Body of pancreas (tissue), 4 donors: Measurements from ENCODE around the gene FABP1.

Experiments
- POLR2A ChIP-seq, 3 donors: fragments of 450-650 bp; IDR thresholded peaks; one replicate each; pipeline ENCODE4 v1.6.1; 2016; ENCODE audit warnings: antibody characterized with exemption in 3 of 3, mild to moderate bottlenecking in 2 of 3
- TF ChIP-seq, protein P1 (sequence below), 7 experiments: fragments of 450-650 bp in 4 of 7; fragments of 200-600 bp in 3 of 7; sonication (generic) in 3 of 7; IDR thresholded peaks; one replicate each; pipeline ENCODE4 v1.5.1; 2016 to 2019; ENCODE audit warnings: antibody characterized with exemption in 7 of 7

DNA sequence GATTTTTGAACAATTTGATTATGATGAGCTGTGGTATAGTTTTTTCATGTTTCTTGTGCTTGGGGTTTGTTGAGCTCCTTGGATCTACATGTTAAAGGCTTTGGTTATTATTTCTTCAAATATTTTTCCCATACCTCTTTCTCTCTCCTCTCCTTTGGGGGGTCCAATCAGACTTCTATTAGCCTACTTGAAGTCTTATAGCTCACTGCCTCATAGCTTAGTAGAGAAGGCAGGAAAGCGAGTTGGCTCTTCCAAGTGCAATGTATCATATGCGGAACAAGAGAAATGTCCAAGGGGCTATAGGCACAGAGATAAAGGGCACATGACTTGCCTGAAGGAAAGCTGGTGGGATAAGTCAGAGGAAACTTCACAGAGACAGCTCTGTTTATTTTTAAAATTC is 14.1 kb upstream of the FABP1 start:
- TF ChIP-seq, protein P1, sequence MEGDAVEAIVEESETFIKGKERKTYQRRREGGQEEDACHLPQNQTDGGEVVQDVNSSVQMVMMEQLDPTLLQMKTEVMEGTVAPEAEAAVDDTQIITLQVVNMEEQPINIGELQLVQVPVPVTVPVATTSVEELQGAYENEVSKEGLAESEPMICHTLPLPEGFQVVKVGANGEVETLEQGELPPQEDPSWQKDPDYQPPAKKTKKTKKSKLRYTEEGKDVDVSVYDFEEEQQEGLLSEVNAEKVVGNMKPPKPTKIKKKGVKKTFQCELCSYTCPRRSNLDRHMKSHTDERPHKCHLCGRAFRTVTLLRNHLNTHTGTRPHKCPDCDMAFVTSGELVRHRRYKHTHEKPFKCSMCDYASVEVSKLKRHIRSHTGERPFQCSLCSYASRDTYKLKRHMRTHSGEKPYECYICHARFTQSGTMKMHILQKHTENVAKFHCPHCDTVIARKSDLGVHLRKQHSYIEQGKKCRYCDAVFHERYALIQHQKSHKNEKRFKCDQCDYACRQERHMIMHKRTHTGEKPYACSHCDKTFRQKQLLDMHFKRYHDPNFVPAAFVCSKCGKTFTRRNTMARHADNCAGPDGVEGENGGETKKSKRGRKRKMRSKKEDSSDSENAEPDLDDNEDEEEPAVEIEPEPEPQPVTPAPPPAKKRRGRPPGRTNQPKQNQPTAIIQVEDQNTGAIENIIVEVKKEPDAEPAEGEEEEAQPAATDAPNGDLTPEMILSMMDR (IDR thresholded peaks at IDR 0.05): no peak
- no peak for TF ChIP-seq POLR2A (IDR thresholded peaks at IDR 0.05)
